Right lobe of liver (tissue), 4 donors: ENCODE results near the gene RBM28.

ENCODE experiments used
- POLR2A ChIP-seq: fragments of 450-650 bp; IDR thresholded peaks from one replicate; pipeline ENCODE4 v1.6.1; 2017; ENCODE audit warnings: antibody characterized with exemption, mild to moderate bottlenecking
- TF ChIP-seq, protein P1 (sequence below), 4 donors: fragments of 200-600 bp in 3 of 4; fragments of 450-650 bp in 1 of 4; IDR thresholded peaks; one replicate each; pipeline versions ENCODE4 v1.5.1 to v1.8.0; 2016 to 2022; ENCODE audit warnings: antibody characterized with exemption in 4 of 4, mild to moderate bottlenecking in 2 of 4
- donor health status: DM: no; HTN: no; CAD: no.
- donor health status: DM: no; HTN: no; CAD: no.
- donor health status: DM: no; HTN: yes; CAD: no.

DNA sequence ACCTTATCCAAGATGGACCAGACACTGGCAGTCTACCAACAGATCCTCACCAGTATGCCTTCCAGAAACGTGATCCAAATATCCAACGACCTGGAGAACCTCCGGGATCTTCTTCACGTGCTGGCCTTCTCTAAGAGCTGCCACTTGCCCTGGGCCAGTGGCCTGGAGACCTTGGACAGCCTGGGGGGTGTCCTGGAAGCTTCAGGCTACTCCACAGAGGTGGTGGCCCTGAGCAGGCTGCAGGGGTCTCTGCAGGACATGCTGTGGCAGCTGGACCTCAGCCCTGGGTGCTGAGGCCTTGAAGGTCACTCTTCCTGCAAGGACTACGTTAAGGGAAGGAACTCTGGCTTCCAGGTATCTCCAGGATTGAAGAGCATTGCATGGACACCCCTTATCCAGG, 89.2 kb downstream of the RBM28 start:
- no peak for TF ChIP-seq POLR2A
- TF ChIP-seq, protein P1, sequence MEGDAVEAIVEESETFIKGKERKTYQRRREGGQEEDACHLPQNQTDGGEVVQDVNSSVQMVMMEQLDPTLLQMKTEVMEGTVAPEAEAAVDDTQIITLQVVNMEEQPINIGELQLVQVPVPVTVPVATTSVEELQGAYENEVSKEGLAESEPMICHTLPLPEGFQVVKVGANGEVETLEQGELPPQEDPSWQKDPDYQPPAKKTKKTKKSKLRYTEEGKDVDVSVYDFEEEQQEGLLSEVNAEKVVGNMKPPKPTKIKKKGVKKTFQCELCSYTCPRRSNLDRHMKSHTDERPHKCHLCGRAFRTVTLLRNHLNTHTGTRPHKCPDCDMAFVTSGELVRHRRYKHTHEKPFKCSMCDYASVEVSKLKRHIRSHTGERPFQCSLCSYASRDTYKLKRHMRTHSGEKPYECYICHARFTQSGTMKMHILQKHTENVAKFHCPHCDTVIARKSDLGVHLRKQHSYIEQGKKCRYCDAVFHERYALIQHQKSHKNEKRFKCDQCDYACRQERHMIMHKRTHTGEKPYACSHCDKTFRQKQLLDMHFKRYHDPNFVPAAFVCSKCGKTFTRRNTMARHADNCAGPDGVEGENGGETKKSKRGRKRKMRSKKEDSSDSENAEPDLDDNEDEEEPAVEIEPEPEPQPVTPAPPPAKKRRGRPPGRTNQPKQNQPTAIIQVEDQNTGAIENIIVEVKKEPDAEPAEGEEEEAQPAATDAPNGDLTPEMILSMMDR (IDR thresholded peaks at IDR 0.05), result no peak
